Liver (tissue), 9 donors: ENCODE results near the gene FHDC1. TPM values are rescaled to one million over a fixed set of nuclear protein-coding genes. Genes with fewer than 3 reads are reported as not detected.
A peak's percentile ranks its signal among the peaks of the same experiment; 100 is the strongest.

Source experiments
- DNase-seq: peaks from one replicate; pipeline ENCODE4 v3.0.0-alpha.2; 2017; ENCODE audit warnings: low spot score
- H3K27ac ChIP-seq, 2 donors: one replicate each; pipeline ENCODE4 v1.7.0; 2013; ENCODE audit warnings: inconsistent platforms in 2 of 2, low read length in 2 of 2, control low read depth in 1 of 2, low read depth in 1 of 2, mild to moderate bottlenecking in 1 of 2
- H3K27me3 ChIP-seq, 4 donors: one replicate each; pipeline versions ENCODE4 v1.6.1 to v1.7.0; 2013; ENCODE audit warnings: low read length in 3 of 4, inconsistent platforms in 1 of 4, mild to moderate bottlenecking in 1 of 4, moderate library complexity in 1 of 4; ENCODE audit not compliant: control insufficient read depth in 4 of 4, insufficient read depth in 4 of 4
- H3K36me3 ChIP-seq, 4 donors: one replicate each; pipeline versions ENCODE4 v1.6.1 to v1.7.0; 2013; ENCODE audit warnings: low read length in 3 of 4, mild to moderate bottlenecking in 3 of 4, low read depth in 1 of 4, moderate library complexity in 1 of 4; ENCODE audit not compliant: control insufficient read depth in 4 of 4, insufficient read depth in 3 of 4
- H3K4me1 ChIP-seq, 4 donors: one replicate each; pipeline versions ENCODE4 v1.6.1 to v1.7.0; 2013; ENCODE audit warnings: low read length in 3 of 4, mild to moderate bottlenecking in 3 of 4, moderate library complexity in 1 of 4; ENCODE audit not compliant: control insufficient read depth in 4 of 4, insufficient read depth in 4 of 4
- H3K4me3 ChIP-seq, 3 donors: one replicate each; pipeline versions ENCODE4 v1.6.1 to v1.7.0; 2013; ENCODE audit warnings: low read length in 3 of 3, control low read depth in 1 of 3, low read depth in 1 of 3, mild to moderate bottlenecking in 1 of 3
- H3K9ac ChIP-seq, 2 donors: one replicate each; pipeline ENCODE4 v1.7.0; 2013; ENCODE audit warnings: low read length in 2 of 2, mild to moderate bottlenecking in 2 of 2, moderate library complexity in 2 of 2, control low read depth in 1 of 2, low read depth in 1 of 2
- H3K9me3 ChIP-seq, 4 donors: one replicate each; pipeline versions ENCODE4 v1.6.1 to v1.7.0; 2013; ENCODE audit warnings: low read length in 3 of 4; ENCODE audit not compliant: control insufficient read depth in 4 of 4
- ATF3 ChIP-seq: IDR thresholded peaks from 2 replicates; pipeline ENCODE4 v1.6.1; 2016; ENCODE audit warnings: antibody characterized with exemption
- CTCF ChIP-seq: fragments of 150-350 bp; IDR thresholded peaks from 2 replicates; pipeline ENCODE4 v1.5.1; 2017; ENCODE audit warnings: improper control_type of control experiment, low read depth, low read length; ENCODE audit not compliant: missing input control
- FOXA1 ChIP-seq: IDR thresholded peaks from 2 replicates; pipeline ENCODE4 v1.6.1; 2016; ENCODE audit warnings: antibody characterized with exemption
- FOXA2 ChIP-seq: IDR thresholded peaks from 2 replicates; pipeline ENCODE4 v1.6.1; 2016; ENCODE audit warnings: antibody characterized with exemption
- HNF4G ChIP-seq: IDR thresholded peaks from 2 replicates; pipeline ENCODE4 v1.6.1; 2016; ENCODE audit warnings: antibody characterized with exemption
- JUND ChIP-seq, 2 donors: IDR thresholded peaks; 2 replicates each; pipeline ENCODE4 v1.6.1; 2016; ENCODE audit warnings: antibody characterized with exemption in 2 of 2
- NR2F2 ChIP-seq: IDR thresholded peaks from 2 replicates; pipeline ENCODE4 v1.6.1; 2016; ENCODE audit warnings: antibody characterized with exemption
- RAD21 ChIP-seq, 2 donors: IDR thresholded peaks; 2 replicates each; pipeline ENCODE4 v1.6.1; 2016; ENCODE audit warnings: antibody characterized with exemption in 2 of 2, mild to moderate bottlenecking in 2 of 2
- REST ChIP-seq: IDR thresholded peaks from 2 replicates; pipeline ENCODE4 v1.6.1; 2016; ENCODE audit warnings: antibody characterized with exemption, mild to moderate bottlenecking
- RXRA ChIP-seq, 2 donors: IDR thresholded peaks; 2 replicates each; pipeline ENCODE4 v1.6.1; 2017 to 2018; ENCODE audit warnings: antibody characterized with exemption in 2 of 2, mild to moderate bottlenecking in 1 of 2
- SP1 ChIP-seq: IDR thresholded peaks from 2 replicates; pipeline ENCODE4 v1.6.1; 2018; ENCODE audit warnings: antibody characterized with exemption, mild to moderate bottlenecking
- YY1 ChIP-seq: IDR thresholded peaks from 2 replicates; pipeline ENCODE4 v1.6.1; 2016; ENCODE audit warnings: antibody characterized with exemption, mild to moderate bottlenecking
- WGBS: extraction: QIAGEN DNeasy Blood & Tissue Kit; methylation state at CpG from one replicate; pipeline ENCODE4 v1.1.7; 2013; 5-methylcytosine and 5-hydroxymethylcytosine counted together
- polyA plus RNA-seq, 2 donors: library from polyadenylated mRNA; stranded (reverse) in 1 of 2; unstranded in 1 of 2; fragments of 200-250 nt in 1 of 2; fragments of >200 nt in 1 of 2; fragmentation: Nextera tagmentation in 1 of 2; extraction: Ambion mirVana in 1 of 2; gene quantifications; one replicate each; pipeline versions ENCODE4 v1.2.1 to v1.2.3, GENCODE V29; 2013 to 2015
- total RNA-seq, 2 donors: library from RNA; depleted of rRNA; stranded (reverse); fragments of >200 nt; gene quantifications; one replicate each; pipeline ENCODE4 v1.2.3, GENCODE V29; 2014
- donor health status: healthy.
- donor health status: healthy.
- donor health status: healthy.
- donor health status: healthy.
- donor health status: healthy.

FHDC1 gene
- total and polyA plus RNA-seq, 4 donors, result 0.06 to 33.0 (median 0.11) TPM

- TF ChIP-seq FOXA1, result no peak
- no peak for TF ChIP-seq FOXA2
- DNase-seq, result no peak
- H3K4me3 ChIP-seq, result no peak overlapping the region
- no peaks in the 10 kb centered on the region for H3K27me3 ChIP-seq
- H3K9me3 ChIP-seq, result no peaks in the 10 kb centered on the region
- H3K36me3 ChIP-seq, result no peaks in the 10 kb centered on the region
- H3K4me1 ChIP-seq, result no peaks in the 10 kb centered on the region
- no peak overlapping the region for H3K9ac ChIP-seq
- H3K27ac ChIP-seq, result no peak overlapping the region
Observed at GRCh38 chr4:153014460-153014859, 78.3 kb downstream of the FHDC1 start.

GRCh38 chr4:153016592-153016991 lies 80.5 kb downstream of the FHDC1 start:
- Histone ChIP-seq H3K27ac (no peak overlapping the region), H3K9me3 (no peaks in the 10 kb centered on the region), H3K9ac (no peak overlapping the region), H3K4me1 (no peaks in the 10 kb centered on the region), H3K4me3 (no peak overlapping the region), H3K36me3 (no peaks in the 10 kb centered on the region), H3K27me3 (no peaks in the 10 kb centered on the region)
- no peak for TF ChIP-seq NR2F2
- TF ChIP-seq HNF4G, result no peak
- TF ChIP-seq RXRA (IDR thresholded peaks at IDR 0.05), result no peak
- TF ChIP-seq REST, result no peak
- no peak for TF ChIP-seq ATF3
- TF ChIP-seq JUND (IDR thresholded peaks at IDR 0.05), result no peak
- no peak for DNase-seq
- WGBS, result 85% methylated on average over 4 of the region's 4 CpGs

- peak; percentile 24 for DNase-seq
- H3K9ac ChIP-seq, result no peak overlapping the region
- H3K36me3 ChIP-seq, result no peaks in the 10 kb centered on the region
- no peaks in the 10 kb centered on the region for H3K9me3 ChIP-seq
- WGBS, result 92% methylated on average over 4 of the region's 4 CpGs
- H3K4me1 ChIP-seq, result no peaks in the 10 kb centered on the region
- no peaks in the 10 kb centered on the region for H3K27me3 ChIP-seq
- no peak overlapping the region for H3K27ac ChIP-seq
- TF ChIP-seq FOXA1, result no peak
- no peak overlapping the region for H3K4me3 ChIP-seq
Observed at GRCh38 chr4:153018031-153018430, 81.9 kb downstream of the FHDC1 start.

GRCh38 chr4:153018684-153019083 lies 82.6 kb downstream of the FHDC1 start:
- 91% methylated on average over 1 of the region's 1 CpG for WGBS
- Histone ChIP-seq H3K27me3 (no peaks in the 10 kb centered on the region), H3K9ac (no peak overlapping the region), H3K4me1 (no peaks in the 10 kb centered on the region), H3K4me3 (no peak overlapping the region), H3K27ac (no peak overlapping the region), H3K36me3 (no peaks in the 10 kb centered on the region), H3K9me3 (no peaks in the 10 kb centered on the region)
- no peak for TF ChIP-seq JUND (IDR thresholded peaks at IDR 0.05)
- TF ChIP-seq YY1, result no peak
- no peak for TF ChIP-seq REST
- TF ChIP-seq SP1, result no peak
- no peak for TF ChIP-seq RAD21 (IDR thresholded peaks at IDR 0.05)
- no peak for TF ChIP-seq CTCF
- TF ChIP-seq FOXA2, result no peak
- no peak for DNase-seq
